ENCODE results near the gene EIF5B.
"Not testable (repeated sequence)": the region's sequence is repeated elsewhere in the genome, so short reads cannot be mapped to it uniquely, and the experiment has no call there.

The EIF5B gene

GRCh38 chr2:99337113-99338028, at the start of gene EIF5B:
Gene EIF5B, plus strand, starts transcription at chr2:99337389. Its CDS starts 166 bp downstream, at chr2:99337555.
- DNase-seq: peak; percentile 95 to 96

DNA sequence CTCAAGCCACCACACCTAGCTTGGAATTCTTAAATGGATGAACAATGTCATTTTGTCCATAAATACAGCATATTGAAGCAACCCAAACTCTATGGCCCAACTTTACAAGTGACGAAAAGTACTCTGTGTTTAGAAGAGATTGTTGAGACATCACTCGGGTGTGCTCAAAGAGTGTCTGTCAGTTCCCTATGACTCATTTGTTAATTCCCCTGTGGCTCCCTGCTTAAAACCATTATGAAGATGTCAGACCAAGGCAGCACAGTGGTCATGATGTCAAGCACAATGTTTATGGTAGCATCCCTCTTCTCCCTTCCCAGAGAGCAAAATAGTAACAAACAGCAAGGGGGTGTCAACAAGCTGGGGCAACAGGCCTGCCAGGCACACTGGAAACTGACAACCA, 39.2 kb upstream of the EIF5B start:
- no peak for DNase-seq

GRCh38 chr2:99299580-99299979, 37.6 kb upstream of the EIF5B start:
- no peak for DNase-seq

DNA sequence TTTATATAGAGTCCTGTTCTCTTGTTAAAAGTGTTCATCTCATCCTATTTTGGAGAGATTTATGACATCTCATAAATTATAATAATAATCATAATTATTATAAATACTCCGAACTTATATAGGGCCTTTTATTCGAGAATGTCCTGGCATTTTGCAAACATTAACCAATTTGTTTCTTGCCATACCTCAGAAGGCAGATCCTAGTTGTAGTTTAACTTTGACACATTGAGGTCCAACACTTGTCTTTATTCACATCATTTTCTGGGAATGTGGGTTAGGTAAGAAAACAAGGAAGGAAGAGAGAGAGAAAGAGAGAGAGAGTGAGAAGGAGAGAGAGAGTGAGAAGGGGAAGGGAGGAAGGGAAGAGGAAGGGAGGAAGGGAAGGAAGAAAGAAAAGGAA, 36.1 kb upstream of the EIF5B start, which contains the start of gene LYG1:
Gene LYG1, minus strand, starts transcription at position 101 of the 400 bp plus-strand sequence. CDS start 5,527 bp downstream, outside the sequence.
- DNase-seq: not testable (repeated sequence)

DNA sequence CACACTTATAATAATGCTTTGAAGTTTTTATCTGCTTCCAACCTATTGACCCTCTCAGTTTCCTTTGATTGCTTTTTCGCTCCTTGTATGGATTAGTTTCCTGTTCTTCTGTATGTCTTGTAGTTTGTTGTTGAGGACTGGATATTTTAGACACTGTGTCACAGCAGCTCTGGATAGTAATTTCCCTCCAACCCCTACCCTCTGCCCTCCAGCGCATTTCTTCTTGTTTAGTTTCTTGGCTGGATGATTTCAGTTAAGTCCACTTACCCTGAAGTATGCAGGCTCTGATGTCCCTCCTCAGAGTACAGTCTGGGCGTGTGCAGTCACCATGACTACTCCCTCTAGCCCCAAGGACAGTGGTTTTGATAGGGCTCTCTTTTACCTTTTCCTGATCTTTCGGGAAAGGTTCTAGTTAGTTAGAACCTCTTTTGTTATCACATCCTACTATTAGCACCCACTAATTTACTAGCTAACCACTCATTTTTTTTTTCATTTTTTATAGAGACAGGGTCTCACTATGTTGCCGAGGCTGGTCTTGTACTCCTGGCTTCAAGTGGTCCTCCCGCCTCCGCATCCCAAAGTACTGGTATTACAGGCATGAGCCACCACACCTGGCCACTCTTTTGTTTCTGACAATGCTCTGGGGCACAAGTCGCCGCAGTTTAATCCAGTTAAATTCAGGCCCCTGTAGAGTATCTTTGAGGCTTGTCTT, 19.9 kb upstream of the EIF5B start:
- DNase-seq: no peak

DNA sequence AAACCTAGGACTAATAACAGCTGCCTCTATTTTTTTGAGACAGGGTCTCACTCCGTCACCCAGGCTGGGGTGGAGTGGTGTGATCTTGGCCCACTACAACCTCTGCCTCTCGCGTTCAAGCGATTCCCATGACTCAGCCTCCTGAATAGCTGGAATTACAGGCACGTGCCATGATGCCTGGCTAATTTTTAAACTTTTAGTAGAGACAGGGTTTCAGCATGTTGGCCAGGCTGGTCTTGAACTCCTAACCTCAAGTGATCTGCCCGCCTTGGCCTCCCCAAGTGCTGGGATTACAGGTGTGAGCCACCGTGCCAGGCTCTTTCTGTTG, 19.4 kb upstream of the EIF5B start:
- not testable (repeated sequence) for DNase-seq

DNA sequence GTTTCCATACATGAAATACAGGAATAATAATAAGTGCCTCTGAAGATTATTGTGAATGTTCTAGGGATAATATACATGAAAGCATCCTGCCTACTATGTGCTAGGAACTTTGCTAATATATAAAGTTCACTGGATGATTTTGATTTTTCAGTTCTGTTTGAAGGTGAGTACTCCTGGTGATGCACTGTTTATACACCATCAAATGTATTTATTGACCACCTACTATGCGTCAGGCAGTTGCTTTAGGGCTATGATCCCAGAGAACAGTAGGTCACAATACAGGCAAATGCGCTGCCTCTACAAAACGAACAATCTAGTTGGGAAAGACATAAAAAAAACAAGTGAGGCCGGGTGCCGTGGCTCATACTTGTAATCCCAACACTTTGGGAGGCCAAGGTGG, 11.8 kb upstream of the EIF5B start:
- no peak for DNase-seq

GRCh38 chr2:99335911-99336803, 1.0 kb upstream of the EIF5B start, which contains the start of gene TXNDC9:
Gene TXNDC9, minus strand, starts transcription at chr2:99336333. Its CDS starts 3,123 bp downstream, at chr2:99333210.
- DNase-seq: peak; percentile 99

DNA sequence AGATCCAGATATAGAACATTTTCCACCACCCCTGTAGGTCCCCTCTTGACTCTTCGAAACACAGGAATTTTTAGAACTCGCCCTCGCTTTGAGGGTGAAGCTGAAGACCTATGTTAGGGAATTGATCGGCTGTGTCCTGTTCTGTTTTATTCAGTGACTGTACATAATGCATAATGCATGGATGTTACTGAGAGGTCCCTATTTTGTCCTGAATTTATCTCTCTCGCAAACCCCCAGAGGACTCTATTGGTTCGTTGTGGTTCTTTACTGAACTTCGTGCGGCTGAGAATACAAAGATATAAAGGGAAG, 431 bp upstream of the EIF5B start:
- no peak for DNase-seq

GRCh38 chr2:99338029-99338585, 918 bp downstream of the EIF5B start:
- peak in 1 of 2 donors; percentile 29 for DNase-seq

DNA sequence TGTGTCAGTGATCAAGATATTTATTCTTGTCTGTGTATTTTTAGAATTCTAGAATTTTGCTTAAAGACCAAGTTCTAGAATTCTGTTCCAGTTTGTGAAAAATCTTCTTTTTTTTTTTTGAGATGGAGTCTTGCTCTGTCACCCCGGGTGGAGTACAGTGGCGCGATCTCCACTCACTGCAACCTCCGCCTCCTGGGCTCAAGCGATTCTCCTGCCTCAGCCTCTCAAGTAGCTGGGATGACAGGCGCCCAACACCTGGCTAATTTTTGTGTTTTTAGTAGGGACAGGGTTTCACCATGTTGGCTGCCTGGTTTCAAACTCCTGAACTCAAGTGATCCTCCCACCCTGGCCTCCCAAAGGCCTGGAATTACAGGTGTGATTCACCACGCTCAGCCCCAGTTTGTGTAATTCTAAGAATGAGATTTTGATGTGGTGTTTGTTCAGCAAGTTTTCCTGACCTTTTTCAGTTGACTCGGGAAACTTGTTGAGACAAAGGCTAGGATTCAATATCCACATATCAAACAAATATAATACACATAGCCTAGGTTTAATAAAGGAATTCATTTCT, 3.6 kb downstream of the EIF5B start:
- DNase-seq: no peak

DNA sequence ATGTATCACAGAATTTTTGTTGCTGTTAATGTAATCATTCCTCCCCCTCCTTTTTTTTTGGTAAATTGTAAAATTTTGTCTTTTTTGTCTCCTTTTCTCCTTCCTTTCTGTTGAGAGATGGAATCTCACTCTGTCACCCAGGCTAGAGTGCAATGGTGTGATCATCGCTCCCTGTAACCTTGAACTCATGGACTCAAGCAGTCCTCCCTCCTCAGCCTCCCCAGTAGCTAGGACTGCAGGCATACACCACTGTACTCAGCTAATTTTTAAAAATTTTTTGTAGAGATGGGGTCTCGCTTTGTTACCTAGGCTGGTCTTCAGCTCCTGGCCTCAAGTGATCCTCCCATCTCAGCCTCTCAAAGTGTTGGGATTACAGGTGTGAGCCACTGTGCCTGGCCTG, 5.3 kb downstream of the EIF5B start:
- no peak for DNase-seq

DNA sequence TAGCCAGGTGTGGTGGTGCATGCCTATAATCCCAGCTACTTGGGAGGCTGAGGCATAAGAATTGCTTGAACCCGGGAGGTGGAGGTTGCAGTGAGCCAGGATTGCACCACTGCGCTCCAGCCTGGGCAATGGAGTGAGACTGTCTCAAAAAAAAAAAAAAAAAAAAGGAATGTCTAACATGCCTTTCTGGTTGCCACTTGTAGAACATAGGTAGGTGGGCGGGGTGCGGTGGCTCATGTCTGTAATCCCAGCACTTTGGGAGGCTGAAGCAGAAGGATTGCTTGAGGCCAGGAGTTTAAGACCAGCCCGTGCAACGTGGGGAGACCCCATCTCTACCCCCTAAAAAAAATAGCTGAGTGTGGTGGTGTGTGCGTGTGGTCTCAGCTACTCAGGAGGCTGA, 8.3 kb downstream of the EIF5B start:
- not testable (repeated sequence) for DNase-seq

DNA sequence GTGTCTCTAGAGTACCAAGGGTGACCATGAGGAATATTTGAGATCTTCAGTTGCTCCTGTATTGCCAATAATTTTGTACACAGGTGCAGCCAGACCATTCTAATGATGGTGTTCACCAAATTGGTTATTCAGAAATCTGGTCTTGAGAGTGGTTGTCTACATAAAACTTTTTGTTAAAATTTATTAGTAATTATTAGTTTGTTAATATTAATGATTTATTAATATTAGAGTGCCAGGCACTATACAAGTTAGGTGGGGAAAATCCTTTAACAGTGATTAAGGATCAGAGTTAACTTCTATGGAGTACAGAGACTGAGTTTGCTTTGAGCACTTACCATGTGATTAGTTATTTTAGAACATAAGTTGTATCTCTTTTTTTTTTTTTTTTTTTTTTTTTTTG, 9.0 kb downstream of the EIF5B start:
- DNase-seq: no peak

DNA sequence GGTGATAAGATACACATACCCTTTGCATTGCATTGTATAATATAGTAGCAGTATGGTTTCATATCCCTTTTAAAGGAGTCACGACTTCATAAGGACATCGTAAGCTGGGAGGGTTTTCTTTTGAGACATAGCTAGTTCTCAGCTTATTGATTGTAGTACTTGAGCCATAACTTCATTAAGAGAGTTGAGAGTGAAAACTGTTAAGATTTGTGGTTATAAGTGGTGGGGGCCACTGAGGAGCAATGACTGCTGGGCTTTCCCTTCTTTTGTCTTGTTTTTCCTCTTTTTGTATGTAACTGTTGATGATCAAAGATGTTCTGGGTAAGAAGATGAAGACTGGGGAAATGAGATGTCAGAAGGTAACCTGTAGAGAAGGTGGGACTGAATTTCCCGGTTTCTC, 11.0 kb downstream of the EIF5B start:
- no peak for DNase-seq

DNA sequence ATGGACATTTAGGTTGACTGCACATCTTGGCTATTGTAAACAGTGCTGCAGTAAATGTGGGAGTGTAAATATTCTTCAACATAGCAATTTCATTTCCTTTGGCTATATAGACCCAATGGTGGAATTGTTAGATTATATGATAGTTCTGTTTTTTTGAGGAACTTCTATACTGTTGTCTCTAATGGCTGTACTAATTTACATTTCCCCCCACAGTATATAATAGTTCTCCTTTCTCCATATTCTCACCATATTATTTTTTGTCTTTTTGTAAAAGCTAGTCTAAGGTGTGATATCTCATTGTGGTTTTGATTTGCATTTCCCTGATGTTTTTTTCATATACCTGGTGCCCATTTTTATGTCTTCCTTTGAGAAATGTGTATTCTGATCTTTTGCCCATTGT, 13.0 kb downstream of the EIF5B start:
- DNase-seq: no peak

GRCh38 chr2:99354070-99354469, 16.9 kb downstream of the EIF5B start:
- no peak for DNase-seq

DNA sequence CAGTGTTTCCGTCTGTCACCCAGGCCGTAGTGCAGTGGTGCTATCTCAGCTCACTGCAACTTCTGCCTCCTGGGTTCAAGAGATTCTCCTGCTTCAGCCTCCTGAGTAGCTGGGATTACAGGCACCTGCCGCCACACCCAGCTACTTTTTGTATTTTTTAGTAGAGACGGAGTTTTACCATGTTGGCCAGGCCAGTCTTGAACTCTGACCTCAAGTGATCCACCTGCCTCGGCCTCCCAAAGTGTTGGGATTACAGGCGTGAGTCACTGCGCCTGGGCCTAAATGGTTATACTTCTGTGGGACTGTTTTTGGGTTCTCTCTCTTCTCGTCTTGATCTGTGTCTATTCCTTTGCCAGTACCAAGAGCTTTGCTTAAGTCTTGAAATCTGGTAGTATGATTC, 17.6 kb downstream of the EIF5B start:
- not testable (repeated sequence) for DNase-seq

DNA sequence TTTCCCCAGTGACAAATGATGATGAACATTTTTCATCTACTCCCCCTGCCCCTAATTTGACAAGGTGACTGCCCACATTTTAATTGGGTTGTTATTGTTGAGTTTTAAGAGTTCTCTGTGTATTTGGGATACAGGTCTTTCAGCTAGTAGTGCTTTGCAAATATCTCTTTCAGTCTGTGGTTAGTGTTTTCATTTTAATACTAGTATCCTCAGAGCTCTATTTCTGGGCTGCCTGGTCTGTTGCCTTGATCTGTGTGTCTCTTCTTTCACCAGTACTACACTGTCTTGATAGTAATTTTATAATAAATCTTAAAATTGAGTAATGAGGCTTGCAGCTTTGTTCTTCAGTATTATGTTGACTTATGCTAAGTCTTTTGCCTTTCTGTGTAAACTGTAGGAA, 19.7 kb downstream of the EIF5B start:
- DNase-seq: no peak

DNA sequence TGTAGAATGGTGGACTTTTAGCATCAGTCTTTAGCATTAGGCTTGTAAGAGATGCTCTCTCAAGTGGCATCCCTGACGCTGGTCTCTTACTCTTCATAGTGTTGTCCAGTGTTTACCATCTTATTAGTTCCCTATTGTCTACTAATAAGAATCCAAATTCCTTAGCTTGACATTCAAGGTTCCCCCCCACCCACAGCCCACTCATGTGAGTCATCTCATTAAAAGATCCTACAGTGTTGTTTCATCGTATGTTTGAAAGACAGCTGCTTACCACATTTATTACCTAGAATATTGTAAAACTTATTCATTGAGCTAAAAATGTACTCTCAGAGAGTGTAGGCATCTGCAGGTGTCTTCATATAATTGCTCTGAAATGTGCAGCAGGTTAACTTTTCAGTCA, 28.5 kb downstream of the EIF5B start:
- no peak for DNase-seq

- DNase-seq: not testable (repeated sequence)
These were observed 31.7 kb downstream of the EIF5B start for GRCh38 chr2:99368854-99369253.

DNA sequence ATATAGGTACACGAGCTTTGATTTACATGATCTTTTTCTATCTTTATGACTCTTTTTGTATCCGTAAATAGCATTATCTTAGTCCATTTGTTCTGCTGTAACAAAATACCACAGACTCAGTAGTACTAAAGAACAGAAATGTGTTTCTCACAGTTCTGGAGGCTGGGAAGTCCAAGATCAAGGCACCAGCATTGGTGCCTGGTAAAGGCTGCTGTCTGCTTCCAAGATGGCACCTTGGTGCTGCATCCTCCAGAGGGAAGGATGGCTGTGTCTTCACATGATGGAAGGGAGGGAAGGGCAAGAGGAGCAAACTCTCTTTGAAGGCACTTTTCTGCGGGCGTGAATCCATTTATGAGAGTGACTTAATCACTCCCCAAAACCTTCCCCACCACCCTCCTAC, 36.0 kb downstream of the EIF5B start:
- DNase-seq: no peak

All from CD4-positive, alpha-beta T cell treated with Interferon alpha-2 for 1 hour (primary cell).